ENCODE data around the gene PHLPP1. TPM values are rescaled to one million over a fixed set of nuclear protein-coding genes. Genes with fewer than 3 reads are reported as not detected.

PHLPP1 gene
- total RNA-seq, 1 experiment from 2014 or later: 39.9 TPM

DNA sequence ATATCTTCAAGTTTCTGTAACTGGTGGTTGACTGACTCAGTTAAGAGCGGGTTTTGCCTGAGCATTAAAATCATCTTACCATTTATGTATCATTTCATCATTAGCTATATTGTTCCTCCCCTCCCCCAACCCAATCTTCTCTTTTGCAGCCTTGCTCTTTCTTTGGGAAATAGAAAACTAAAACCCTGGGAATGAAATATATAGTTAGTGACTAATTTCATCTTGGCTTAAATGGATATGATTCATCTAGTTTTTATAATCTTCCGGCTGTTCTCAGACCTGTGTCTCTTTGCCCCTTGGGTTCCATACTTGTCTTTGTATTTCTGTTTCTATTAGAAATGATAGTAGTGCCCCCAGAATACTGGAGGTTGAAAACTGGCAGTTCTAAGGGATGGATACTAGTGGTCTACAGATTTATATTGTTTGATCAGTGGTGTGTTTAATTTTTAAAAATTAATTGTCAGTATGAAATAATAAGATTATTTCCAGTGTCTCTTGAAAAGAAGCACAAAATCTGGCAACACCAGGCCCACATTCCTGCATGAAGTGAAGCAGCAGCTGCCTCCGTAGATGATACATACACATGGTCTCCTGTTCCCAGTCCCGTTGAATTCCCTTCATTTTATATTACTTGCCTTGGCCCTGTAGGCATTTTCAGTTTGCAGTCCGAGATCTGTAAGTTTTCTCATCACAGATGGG, 44.5 kb downstream of the PHLPP1 start:
- Mint-ChIP-seq H3K27ac (peak overlapping the region; percentile 95 to 99 (median 96)), H3K27me3 (ENCODE audit: low read depth) (no peaks in the 10 kb centered on the region), H3K36me3 (ENCODE audit: insufficient read depth in 1 of 3, low read depth in 3 of 3) (peaks cover 2 to 7% (median 6%) of the 10 kb centered on the region in 3 experiments; a peak in 4 of 7 replicates), H3K9me3 (no peaks in the 10 kb centered on the region), H3K4me1 (peaks cover 74 to 80% of the 10 kb centered on the region in 2 experiments), H3K4me3 (peak overlapping the region; percentile 21 to 68)
- Histone ChIP-seq H3K79me1 (ENCODE audit: insufficient read depth, low read depth, low read length, poor library complexity, severe bottlenecking) (peaks cover 3% of the 10 kb centered on the region), H2AFZ (ENCODE audit: low read length) (no peak overlapping the region), H4K91ac (ENCODE audit: insufficient read length, low read depth, low read length) (no peak overlapping the region), H3K23me2 (ENCODE audit: insufficient read length, low read depth, low read length, poor library complexity, severe bottlenecking) (peaks cover 3% of the 10 kb centered on the region), H4K8ac (replicated peaks; ENCODE audit: insufficient read length, low read depth, low read length) (no peak overlapping the region), H3K4ac (ENCODE audit: low read depth, low read length) (no peak overlapping the region; the same call in 1 of the 2 replicates), H2BK15ac (ENCODE audit: low read depth, low read length) (no peak overlapping the region), H3K4me2 (ENCODE audit: insufficient read depth, insufficient read length, low read length) (peak overlapping the region; percentile 45), H3K27me3 (ENCODE audit: insufficient read depth, low read length) (no peaks in the 10 kb centered on the region), H3K27ac (ENCODE audit: insufficient read length, low read depth, low read length) (peak overlapping the region; percentile 95), H2BK5ac (ENCODE audit: insufficient read length, low read length) (peak overlapping the region; percentile 62), H3K23ac (ENCODE audit: insufficient read length, low read depth, low read length) (no peak overlapping the region), H3K9me3 (ENCODE audit: control insufficient read depth, low read depth, low read length) (no peaks in the 10 kb centered on the region), H4K20me1 (ENCODE audit: control insufficient read depth, insufficient read depth, insufficient read length) (no peaks in the 10 kb centered on the region), H4K5ac (ENCODE audit: insufficient read length, low read depth, low read length) (no peak overlapping the region), H2BK120ac (ENCODE audit: low read depth, low read length, poor library complexity, severe bottlenecking) (peak overlapping the region; percentile 92), H3K18ac (ENCODE audit: insufficient read length, low read depth, low read length) (peak overlapping the region; percentile 67), H2BK20ac (ENCODE audit: low read depth, low read length, poor library complexity, severe bottlenecking) (no peak overlapping the region), H2BK12ac (ENCODE audit: insufficient read length, low read depth, low read length) (peak overlapping the region; percentile 43), H3T11ph (ENCODE audit: low read length) (peak overlapping the region; percentile 79), H3K79me2 (ENCODE audit: insufficient read depth, low read length) (peaks cover 54% of the 10 kb centered on the region; the same call in 1 of the 2 replicates), H3K4me1 (ENCODE audit: insufficient read depth, low read length) (peaks cover 32% of the 10 kb centered on the region), H2AK5ac (ENCODE audit: insufficient read length, low read length) (peak overlapping the region; percentile 42), H3K9ac (ENCODE audit: extremely low read depth, insufficient read length, low read length) (peak overlapping the region; percentile 34), H3K56ac (ENCODE audit: insufficient read length, low read depth, low read length) (no peak overlapping the region), H3K14ac (ENCODE audit: insufficient read depth, low read length) (no peak overlapping the region)
- TF ChIP-seq, protein P1, sequence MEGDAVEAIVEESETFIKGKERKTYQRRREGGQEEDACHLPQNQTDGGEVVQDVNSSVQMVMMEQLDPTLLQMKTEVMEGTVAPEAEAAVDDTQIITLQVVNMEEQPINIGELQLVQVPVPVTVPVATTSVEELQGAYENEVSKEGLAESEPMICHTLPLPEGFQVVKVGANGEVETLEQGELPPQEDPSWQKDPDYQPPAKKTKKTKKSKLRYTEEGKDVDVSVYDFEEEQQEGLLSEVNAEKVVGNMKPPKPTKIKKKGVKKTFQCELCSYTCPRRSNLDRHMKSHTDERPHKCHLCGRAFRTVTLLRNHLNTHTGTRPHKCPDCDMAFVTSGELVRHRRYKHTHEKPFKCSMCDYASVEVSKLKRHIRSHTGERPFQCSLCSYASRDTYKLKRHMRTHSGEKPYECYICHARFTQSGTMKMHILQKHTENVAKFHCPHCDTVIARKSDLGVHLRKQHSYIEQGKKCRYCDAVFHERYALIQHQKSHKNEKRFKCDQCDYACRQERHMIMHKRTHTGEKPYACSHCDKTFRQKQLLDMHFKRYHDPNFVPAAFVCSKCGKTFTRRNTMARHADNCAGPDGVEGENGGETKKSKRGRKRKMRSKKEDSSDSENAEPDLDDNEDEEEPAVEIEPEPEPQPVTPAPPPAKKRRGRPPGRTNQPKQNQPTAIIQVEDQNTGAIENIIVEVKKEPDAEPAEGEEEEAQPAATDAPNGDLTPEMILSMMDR (conservative IDR thresholded peaks at IDR 0.05): no peak
- no CpG with 5 or more reads among the region's 5 CpGs for WGBS (ENCODE audit: extremely low coverage, insufficient read length, low lambda C conversion rate)
- no peak for DNase-seq

Measured in H9 (cell line).